ENCODE data around the gene LPO. TPM values are rescaled to one million over a fixed set of nuclear protein-coding genes. Genes with fewer than 3 reads are reported as not detected.

LPO gene
- polyA plus RNA-seq, 1 donor from 2014 or later = not detected

DNA sequence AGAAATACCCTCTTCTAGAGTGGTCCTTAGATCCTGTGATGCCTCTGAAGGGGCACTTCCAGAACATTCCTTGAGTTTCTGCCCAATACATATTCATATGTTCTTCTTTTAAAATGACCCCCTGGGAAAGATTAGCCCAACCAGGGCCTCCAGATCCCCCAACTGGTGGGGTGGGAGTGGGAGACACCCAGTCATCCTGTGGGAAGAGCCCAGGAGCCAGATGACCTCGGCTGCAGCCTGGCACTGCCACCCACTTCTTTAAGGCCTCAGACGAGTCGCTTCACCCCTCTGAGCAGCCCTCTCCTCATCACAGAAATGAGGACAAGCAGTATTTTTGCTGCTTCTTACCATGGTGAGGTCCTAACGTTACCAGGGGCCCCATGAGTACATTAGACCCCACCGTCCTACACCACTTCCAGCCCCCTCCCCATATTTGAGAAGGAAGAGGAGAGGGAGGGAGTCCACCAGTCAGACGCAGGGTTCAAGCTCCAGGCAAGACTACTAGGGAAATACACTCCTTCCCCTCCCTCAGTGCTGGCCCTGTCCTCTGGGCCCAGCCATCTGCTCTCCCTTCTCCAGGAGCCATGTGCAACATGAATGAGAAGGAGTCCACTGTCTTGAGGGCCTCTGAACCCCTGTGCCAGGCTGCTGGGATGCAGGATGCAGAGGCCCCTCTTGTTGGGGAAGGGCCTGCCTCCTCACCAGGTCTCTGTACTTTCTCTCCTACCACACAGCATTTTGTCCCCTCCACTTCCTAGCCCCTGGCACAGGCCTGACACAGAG, 30.6 kb downstream of the LPO start:
- Histone ChIP-seq H4K20me1 (ENCODE audit: insufficient read depth) (no peaks in the 10 kb centered on the region), H2AFZ (ENCODE audit: low read depth, low read length) (no peak overlapping the region), H3K36me3 (ENCODE audit: insufficient read depth, low read length) (no peaks in the 10 kb centered on the region), H3K9me3 (ENCODE audit: low read length) (no peaks in the 10 kb centered on the region), H3K4me2 (ENCODE audit: low read length) (no peak overlapping the region), H3K27ac (ENCODE audit: low read length) (no peak overlapping the region), H3K27me3 (ENCODE audit: insufficient read depth, low read depth, low read length) (no peaks in the 10 kb centered on the region), H3F3A (ENCODE audit: insufficient read depth, low read length, poor library complexity, severe bottlenecking) (no peaks in the 10 kb centered on the region), H3K79me2 (replicated peaks; ENCODE audit: insufficient read depth, low read length) (no peaks in the 10 kb centered on the region), H3K4me3 (ENCODE audit: low read length) (no peak overlapping the region), H3K9me2 (ENCODE audit: insufficient read depth, low read length) (no peaks in the 10 kb centered on the region), H3K9ac (ENCODE audit: low read length) (no peak overlapping the region)
- TF ChIP-seq, protein P1, sequence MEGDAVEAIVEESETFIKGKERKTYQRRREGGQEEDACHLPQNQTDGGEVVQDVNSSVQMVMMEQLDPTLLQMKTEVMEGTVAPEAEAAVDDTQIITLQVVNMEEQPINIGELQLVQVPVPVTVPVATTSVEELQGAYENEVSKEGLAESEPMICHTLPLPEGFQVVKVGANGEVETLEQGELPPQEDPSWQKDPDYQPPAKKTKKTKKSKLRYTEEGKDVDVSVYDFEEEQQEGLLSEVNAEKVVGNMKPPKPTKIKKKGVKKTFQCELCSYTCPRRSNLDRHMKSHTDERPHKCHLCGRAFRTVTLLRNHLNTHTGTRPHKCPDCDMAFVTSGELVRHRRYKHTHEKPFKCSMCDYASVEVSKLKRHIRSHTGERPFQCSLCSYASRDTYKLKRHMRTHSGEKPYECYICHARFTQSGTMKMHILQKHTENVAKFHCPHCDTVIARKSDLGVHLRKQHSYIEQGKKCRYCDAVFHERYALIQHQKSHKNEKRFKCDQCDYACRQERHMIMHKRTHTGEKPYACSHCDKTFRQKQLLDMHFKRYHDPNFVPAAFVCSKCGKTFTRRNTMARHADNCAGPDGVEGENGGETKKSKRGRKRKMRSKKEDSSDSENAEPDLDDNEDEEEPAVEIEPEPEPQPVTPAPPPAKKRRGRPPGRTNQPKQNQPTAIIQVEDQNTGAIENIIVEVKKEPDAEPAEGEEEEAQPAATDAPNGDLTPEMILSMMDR (IDR thresholded peaks at IDR 0.05; ENCODE audit: poor library complexity, severe bottlenecking) = no peak

DNA sequence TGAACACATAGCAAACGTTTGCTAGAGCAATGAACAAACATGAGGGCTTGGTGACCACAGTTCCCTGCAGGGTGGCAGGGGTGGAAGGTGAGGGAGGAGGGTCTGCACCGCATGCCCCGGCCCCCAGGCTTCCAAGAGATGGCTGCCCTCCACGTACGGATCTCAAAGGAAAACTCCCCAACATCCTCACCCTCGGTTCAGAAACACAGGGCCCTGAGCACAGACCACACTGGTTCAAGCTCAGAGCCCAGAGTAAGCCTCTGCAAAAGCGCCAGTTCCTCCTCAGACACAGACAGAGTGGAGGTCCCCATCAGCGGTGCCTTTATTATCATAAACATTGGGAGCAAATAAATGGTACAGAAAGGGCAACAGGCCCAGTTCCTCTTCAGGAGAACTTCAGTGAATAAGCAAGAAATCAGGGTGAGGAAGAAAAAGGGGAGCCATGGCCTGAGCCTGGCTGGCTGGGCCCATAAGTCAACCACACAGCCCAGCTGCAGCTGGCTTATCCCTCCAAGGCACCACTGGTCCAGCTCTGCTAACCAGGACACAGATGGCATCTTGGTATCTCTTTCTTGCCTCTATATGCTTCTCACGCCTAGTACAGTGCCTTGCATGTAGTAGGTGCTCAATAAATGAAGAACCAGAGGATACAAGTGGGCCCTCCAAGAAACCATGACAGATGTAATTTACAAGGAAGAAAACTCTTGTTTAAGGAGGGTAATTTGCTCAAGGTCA, 31.3 kb downstream of the LPO start:
- no peak for TF ChIP-seq TAF1 (IDR thresholded peaks at IDR 0.05; ENCODE audit: low read depth)
- no peak for TF ChIP-seq EP300 (conservative IDR thresholded peaks at IDR 0.05; ENCODE audit: poor library complexity, severe bottlenecking)
- TF ChIP-seq, protein P2, sequence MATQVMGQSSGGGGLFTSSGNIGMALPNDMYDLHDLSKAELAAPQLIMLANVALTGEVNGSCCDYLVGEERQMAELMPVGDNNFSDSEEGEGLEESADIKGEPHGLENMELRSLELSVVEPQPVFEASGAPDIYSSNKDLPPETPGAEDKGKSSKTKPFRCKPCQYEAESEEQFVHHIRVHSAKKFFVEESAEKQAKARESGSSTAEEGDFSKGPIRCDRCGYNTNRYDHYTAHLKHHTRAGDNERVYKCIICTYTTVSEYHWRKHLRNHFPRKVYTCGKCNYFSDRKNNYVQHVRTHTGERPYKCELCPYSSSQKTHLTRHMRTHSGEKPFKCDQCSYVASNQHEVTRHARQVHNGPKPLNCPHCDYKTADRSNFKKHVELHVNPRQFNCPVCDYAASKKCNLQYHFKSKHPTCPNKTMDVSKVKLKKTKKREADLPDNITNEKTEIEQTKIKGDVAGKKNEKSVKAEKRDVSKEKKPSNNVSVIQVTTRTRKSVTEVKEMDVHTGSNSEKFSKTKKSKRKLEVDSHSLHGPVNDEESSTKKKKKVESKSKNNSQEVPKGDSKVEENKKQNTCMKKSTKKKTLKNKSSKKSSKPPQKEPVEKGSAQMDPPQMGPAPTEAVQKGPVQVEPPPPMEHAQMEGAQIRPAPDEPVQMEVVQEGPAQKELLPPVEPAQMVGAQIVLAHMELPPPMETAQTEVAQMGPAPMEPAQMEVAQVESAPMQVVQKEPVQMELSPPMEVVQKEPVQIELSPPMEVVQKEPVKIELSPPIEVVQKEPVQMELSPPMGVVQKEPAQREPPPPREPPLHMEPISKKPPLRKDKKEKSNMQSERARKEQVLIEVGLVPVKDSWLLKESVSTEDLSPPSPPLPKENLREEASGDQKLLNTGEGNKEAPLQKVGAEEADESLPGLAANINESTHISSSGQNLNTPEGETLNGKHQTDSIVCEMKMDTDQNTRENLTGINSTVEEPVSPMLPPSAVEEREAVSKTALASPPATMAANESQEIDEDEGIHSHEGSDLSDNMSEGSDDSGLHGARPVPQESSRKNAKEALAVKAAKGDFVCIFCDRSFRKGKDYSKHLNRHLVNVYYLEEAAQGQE (IDR thresholded peaks at IDR 0.05; ENCODE audit: borderline replicate concordance) = no peak
- no peak for TF ChIP-seq EZH2 (IDR thresholded peaks at IDR 0.05; ENCODE audit: borderline replicate concordance, insufficient read depth, low read length, poor library complexity, severe bottlenecking)
- TF ChIP-seq, protein P1 (IDR thresholded peaks at IDR 0.05; ENCODE audit: poor library complexity, severe bottlenecking) = no peak
- no peaks in the 10 kb centered on the region for H3K27me3 ChIP-seq (ENCODE audit: insufficient read depth, low read depth, low read length)

More for the DNA sequence above, 31.3 kb downstream of the LPO start:
- Histone ChIP-seq H3K9me2 (ENCODE audit: insufficient read depth, low read length) (no peaks in the 10 kb centered on the region), H4K20me1 (ENCODE audit: insufficient read depth) (no peaks in the 10 kb centered on the region), H3K36me3 (ENCODE audit: insufficient read depth, low read length) (no peaks in the 10 kb centered on the region), H3K9ac (ENCODE audit: low read length) (no peak overlapping the region), H3K27ac (ENCODE audit: low read length) (no peak overlapping the region), H3K4me3 (ENCODE audit: low read length) (no peak overlapping the region), H3K4me2 (ENCODE audit: low read length) (no peak overlapping the region), H3F3A (ENCODE audit: insufficient read depth, low read length, poor library complexity, severe bottlenecking) (no peaks in the 10 kb centered on the region), H3K79me2 (replicated peaks; ENCODE audit: insufficient read depth, low read length) (no peaks in the 10 kb centered on the region), H2AFZ (ENCODE audit: low read depth, low read length) (no peak overlapping the region), H3K9me3 (ENCODE audit: low read length) (no peaks in the 10 kb centered on the region)
